Activated naive CD4-positive, alpha-beta T cell treated with anti-CD3 and anti-CD28 coated beads, Interleukin-2, amount 50 U/mL, for 16 hours (primary cell): Measurements from ENCODE around the gene FNDC3B.

Experiments
- DNase-seq: peaks from one replicate; pipeline ENCODE4 v3.0.0-alpha.2; 2020

Gene FNDC3B

DNA sequence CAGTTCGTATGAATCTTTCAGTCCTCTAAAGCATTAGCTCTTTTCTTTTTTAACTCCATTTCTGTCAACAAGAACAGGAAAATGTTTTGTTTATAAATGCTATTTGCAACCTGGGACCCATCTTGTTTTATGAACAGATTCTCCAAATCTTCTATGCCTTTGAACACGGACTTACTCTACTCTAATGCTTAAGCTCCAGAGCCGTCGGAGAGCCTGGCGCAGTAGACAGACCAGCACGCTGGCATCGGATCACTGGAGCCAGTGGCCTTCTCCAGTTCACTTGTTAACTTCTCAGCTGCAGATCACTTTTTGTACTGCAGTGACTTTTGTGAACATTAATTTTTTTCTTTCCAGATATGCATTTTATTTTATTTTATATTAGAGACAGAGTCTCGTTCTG lies 286.1 kb downstream of the FNDC3B start:
- no peak for DNase-seq

DNA sequence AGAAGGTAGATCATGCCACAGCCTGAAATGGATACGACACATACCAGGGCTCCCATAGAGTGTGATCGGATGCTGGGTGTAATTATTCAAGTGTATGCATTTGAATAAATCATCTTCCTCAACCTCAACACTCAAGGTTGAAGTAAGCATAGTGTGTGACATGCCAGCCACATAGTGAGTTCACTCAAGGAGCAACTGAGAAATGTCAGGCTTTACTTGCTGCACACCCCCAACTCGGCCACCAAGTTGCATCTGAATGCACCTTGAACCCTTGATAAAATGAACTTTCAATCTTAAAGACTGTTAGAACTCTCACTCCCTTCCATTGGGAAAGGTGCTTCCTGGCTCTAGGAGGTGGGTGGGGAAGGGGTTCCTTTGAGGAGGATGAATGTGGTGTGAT lies 287.6 kb downstream of the FNDC3B start:
- no peak for DNase-seq

DNA sequence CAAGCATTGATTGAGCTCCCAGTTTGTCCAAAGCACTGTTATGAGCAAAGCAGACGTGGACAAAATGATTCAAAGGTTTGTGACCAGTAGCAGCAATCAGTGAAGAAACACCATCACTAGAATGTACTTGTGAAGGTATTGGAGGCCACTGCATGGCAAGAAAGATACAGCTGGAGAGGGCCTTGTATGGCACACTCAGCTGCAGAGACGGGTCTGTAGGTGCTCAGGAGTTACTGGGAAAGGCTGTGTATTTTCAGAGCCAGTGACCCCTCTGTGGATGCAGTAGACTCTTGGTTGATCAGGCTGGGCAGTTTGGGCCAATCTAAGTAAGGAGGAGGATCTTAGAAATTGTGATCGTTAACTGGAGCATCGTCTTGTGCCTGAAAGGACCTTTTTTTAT lies 288.9 kb downstream of the FNDC3B start:
- no peak for DNase-seq

DNA sequence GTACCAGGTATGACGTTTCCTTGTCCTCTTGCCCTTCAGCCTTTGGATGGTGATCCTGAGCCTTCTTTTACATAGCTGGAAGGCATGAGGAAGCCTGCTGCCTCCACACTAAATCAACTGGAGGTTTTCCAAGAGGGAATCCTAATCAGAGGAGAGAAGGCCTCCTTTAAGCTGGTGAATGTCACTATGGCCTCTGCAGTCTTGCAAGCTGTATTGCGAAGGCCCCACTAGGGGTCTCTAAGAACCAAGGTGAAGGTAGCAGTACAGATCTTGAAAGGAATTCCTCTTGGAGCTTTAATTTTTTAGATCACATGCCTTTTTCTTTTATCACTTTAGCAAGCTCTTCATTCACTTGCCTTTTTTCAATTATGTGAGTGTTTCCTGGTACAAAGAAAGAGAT lies 289.7 kb downstream of the FNDC3B start:
- DNase-seq = no peak

DNA sequence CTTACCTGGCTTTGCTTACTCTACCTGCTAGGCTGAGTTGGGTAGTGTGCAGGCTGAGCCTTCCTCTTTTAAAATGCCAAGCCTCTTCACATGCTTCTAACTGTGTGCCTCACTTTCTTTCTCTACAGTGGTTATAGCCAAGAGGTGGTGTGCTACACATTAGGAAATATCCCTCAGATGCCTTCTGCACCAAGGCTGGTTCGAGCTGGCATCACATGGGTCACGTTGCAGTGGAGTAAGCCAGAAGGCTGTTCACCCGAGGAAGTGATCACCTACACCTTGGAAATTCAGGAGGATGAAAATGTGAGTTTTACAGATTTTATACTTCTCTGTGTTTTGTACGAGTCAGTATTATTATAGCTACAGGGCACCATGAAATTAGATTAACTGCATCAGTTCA lies 291.0 kb downstream of the FNDC3B start:
- no peak for DNase-seq

DNA sequence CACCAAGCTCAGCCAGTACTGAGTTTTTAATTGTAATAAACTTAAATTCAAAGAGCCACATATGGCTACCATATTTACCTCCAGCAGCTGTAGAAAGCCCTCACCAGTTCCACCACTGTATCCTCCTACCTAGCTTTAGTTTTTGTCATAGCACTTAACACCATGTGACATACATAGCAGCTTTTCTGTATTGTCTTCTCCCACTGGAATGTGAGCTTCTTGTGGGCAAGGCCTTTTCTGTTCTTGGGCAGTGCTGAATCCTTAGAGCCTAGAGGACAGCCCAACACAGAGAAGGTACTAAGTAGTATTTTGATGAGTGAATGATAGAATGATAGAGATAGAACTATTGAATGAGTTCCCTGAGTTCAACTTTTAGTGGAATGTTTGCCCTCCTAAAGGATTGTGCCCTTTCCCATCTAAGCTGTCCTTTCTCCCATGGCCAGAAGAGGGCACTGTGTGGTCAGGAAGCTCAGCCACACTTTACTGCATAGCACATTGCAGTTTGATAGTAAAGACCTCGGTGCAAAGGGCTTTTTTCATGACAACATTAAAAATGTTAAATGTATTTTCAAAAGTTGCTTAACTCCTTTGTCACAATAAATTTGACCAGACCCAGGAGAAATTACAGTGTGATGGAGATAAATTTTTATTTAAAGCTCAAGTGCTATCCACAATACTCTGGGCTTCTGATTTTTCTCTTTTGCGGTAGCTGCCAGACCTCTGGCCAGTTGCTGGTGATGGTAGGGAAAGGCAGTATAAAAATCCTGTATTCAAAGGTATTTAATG lies 293.1 kb downstream of the FNDC3B start:
- DNase-seq = peak; percentile 44

DNA sequence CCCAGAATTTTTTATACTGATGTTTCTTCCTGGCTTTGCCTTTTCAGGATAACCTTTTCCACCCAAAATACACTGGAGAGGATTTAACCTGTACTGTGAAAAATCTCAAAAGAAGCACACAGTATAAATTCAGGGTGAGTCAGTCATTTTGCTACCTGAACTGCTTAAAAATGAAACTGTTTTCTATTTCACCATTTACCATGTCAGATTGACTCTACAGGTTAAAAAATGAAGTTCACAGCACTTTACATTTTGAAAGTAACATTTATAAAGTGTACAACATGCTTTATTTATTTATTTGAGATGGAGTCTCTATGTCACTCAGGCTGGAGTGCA lies 293.6 kb downstream of the FNDC3B start:
- DNase-seq = no peak

DNA sequence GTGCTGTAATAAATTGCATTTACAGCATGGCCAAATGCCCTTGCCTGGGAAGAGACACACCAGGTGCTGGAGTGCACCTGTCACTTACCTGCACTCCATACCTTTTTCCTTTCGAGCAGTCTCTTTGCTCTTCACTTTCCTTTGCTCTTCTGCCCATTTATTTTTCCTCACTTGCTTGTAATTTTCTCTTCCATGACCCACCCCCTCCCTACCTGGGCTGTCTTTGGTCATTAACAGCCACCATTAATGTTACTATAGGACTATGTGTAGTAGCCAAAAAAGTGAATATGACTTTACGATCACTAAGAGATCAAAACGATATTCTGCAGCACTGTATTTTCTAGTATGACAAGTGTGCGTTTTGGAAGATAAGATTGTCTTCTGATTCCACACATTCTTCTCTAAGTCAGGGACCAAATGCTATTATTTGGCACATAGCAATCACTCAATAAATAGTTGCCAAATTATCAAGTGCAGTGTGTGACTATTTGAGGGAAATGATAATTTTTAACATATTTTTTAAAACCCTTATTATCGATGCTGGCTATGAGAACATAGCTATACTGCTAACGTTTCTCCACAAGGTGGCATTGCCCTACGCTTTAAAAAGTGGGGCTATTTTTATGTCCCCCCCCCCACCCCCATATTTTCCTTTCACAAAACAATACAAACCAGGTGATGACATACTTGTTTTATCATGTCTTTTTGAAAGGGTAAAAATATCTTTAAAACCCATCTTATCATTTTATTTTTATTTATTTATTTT lies 294.5 kb downstream of the FNDC3B start:
- DNase-seq = no peak

DNA sequence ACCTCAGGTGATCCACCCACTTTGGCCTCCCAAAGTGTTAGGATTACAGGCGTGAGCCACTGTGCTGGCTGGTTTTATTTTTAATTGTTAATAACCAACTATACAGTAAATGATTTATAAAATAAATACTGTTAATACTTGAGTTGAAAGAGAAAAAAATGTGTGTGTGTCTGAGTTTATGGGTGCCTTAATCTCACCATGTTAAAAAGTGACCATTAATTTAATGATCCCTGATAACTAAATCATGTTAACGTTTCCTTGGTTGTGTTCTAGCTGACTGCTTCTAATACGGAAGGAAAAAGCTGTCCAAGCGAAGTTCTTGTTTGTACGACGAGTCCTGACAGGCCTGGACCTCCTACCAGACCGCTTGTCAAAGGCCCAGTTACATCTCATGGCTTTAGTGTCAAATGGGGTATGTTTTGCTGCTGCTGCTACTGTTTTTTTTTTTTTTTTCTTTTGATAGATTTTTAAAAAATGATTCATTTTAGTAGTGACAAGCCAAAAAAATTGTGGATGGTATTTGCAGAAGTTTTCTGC lies 295.4 kb downstream of the FNDC3B start:
- no peak for DNase-seq

DNA sequence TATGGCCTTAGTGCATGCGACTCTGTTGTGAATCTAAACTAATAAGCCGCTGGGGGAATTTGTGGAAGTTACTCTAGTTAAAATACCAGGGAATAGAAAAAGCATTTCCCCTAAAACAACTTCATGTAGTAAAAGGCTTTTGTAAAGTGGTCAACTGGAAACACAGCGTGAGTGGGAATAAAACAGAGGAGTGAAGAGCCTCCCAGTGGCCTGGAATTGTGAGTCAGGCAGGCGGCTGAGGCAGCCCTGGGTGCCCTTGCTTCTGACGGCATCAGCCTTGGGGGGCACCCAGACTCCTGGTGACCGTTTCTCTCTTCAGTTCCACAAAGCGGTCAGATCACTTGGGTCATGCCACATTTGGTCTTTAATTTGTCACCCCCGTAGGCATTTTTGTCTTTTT lies 300.5 kb downstream of the FNDC3B start:
- DNase-seq = no peak

DNA sequence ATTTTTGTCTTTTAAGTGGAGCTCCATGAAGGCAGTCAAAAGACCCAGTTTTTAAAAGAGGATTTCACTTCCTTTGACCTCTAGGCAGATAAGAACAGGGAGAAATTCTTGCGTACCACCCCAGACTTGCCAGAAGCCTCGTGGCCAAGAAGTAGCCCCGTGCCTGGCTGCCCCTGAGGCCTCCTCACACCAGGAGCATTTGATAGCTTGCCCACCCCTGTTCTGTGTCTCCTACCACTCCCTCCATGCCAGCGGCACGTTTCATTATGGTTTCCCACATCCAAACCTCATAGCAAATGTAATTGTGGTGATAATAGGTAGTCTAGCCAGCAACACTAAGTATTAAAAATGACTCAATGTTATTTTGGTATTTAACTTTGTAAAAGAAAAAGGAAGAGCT lies 301.2 kb downstream of the FNDC3B start:
- DNase-seq = no peak

DNA sequence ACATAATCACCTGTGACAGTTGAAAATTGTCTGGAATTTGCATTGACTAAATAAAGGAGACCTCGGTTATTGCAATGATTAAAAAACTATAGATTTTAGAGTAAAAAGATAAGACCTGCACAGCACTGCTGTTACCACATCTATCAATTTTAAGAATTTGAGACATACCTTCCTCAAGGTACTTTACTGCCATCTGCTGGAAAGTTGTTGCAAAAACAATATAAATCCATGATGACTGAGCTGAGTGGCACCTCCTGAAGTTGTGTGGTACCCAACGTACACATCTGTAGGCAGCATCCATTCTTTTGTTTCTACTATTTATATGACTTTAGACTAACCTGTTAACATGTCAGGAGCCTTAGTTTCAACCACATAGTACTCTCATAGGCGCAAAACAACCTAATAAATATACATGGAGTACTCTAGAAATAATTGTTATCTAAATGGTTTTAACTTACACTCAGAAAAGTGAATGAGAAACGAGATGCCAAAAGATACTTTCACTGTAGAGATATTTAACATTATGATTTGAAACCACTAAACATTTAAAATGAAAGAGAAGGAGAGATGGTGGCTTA lies 302.2 kb downstream of the FNDC3B start:
- DNase-seq = no peak

DNA sequence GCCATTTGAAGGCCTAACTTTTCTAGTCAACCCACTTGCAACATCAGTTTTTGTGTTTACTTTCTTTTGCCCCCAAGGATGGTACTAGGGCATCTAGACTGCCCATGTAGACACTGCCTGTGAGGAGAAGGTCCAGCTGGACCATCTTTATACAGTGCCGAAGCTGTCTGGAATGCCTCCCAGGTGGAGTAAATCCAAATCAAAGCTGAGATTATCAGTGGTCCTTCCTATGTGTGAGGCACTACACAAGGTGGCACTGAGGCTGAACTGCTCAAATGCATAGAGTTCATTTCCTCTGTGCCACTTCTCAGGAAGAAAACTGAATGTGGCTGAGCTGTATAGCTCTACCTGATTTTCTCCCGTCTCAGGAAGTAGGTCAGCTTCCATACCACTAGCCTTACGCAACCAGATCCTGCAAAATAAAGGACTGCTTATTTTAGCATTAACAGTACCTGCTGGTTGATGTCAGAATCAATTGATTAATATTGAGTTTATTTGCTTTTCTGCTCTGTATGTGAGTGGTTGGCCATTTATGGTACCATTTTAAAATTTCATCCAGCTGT lies 302.8 kb downstream of the FNDC3B start:
- DNase-seq = no peak

DNA sequence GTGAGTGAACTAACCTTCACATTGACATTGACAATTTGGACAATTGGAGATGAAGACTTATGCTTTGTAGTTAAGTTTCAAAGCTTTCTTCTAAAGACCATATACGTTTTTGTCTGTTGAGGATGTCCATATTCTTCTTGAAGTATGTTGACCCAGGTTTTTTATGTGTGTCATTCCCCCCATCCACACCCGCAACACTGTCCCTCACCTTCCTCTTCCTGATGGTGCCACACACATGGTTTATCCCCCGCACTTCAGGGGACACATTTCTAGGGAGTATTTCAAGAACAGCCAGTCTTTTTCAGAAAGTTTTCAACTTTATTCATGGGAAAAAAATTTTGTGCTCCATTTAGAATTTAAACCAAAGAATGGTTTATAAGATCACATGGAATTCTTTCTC lies 303.7 kb downstream of the FNDC3B start:
- no peak for DNase-seq

DNA sequence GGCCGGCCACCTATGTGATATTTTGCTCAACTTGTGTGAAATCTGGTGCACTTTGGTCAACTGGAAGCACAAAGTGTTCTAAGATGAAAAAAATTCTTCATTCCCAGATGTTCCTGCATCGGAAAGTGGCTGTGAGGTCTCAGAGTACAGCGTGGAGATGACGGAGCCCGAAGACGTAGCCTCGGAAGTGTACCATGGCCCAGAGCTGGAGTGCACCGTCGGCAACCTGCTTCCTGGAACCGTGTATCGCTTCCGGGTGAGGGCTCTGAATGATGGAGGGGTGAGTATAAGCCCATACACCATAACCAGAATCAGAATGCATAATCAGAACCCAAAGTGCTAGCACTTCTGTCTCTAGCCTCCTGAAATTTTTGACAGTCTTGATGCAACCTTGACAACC lies 304.6 kb downstream of the FNDC3B start:
- no peak for DNase-seq

DNA sequence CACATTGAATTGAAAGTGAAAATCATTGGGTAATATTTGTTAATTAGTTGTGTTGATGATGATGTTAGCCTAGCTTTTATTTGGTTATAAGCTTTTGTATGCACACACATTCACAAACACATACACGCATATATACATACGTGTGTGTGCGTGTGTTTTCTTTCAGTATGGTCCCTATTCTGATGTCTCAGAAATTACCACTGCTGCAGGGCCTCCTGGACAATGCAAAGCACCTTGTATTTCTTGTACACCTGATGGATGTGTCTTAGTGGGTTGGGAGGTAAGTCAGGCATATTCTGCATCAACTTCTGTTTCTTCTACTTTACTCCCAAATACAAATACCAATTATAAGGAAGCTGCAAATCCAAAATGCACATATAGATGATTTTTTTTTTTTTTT lies 306.8 kb downstream of the FNDC3B start:
- DNase-seq = no peak

DNA sequence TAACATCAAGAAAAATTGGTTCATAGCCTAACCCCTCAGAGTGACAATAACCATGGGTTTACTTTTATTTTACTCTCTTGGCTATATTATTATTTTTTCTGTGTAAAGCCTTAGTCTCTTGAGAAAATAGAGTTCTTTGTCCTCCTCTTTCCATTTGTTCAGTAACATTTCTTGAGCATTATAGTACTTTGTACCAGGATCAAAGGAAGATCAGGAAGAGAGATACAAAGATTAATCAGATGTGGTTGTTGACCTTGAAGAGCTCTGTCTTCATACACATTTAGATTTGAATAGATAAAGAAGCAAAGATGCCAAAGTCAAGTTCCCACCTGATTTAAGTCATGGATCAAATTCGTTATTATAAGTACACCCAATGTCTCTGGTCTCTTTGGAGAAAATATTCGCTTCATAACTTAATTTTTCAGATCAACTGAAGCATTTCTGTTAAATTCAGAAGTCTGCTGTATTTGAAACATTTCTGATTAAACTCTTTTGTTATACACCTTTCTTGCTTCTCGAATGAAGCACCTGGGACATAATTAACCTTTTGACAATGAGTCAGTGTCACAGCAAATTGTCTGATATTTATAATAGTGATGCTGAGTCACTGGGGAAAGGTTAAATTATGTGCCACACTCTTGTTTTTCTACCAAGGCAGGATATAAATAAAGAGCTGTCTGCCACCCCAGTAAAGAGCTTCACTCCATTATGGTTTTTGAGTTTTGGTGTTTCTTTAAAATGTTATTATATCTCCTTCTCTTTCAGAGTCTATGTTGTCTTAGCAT lies 308.7 kb downstream of the FNDC3B start:
- no peak for DNase-seq

DNA sequence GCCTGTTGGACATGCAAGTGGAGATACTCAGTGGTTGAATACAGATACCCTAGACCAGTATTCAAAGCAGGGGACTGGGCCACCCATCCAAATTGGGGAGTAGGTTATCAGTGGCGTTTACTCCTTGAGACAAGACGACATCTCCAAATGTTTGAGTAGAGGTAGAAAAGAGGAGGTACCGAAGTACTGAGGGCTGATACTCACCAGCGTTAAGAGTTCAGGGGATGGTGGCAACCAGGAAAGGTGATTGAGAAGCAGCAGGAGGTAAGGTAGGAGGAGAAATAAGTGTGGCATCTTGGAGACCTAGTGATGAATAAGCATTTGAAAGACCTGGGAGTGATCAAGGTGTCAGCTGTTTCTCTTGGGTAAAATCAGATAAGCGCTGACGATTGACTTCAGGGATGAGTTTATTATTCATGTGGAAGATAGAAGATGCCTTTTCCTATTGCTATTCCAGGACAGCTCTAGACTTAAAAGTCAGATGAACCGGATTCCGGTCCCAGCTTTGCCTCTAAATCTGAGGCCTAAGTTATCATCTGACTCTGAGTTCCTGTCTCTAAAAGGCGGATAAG lies 312.6 kb downstream of the FNDC3B start:
- DNase-seq = no peak

DNA sequence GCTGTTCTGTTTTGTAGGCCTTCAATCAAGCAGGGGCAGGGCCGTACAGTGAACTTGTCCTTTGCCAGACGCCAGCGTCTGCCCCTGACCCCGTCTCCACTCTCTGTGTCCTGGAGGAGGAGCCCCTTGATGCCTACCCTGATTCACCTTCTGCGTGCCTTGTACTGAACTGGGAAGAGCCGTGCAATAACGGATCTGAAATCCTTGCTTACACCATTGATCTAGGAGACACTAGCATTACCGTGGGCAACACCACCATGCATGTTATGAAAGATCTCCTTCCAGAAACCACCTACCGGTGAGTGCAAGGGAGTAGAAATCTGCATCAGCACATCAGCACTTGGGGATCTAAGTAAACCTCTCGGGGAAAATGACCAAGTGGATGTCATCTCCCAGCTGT lies 313.4 kb downstream of the FNDC3B start:
- no peak for DNase-seq

DNA sequence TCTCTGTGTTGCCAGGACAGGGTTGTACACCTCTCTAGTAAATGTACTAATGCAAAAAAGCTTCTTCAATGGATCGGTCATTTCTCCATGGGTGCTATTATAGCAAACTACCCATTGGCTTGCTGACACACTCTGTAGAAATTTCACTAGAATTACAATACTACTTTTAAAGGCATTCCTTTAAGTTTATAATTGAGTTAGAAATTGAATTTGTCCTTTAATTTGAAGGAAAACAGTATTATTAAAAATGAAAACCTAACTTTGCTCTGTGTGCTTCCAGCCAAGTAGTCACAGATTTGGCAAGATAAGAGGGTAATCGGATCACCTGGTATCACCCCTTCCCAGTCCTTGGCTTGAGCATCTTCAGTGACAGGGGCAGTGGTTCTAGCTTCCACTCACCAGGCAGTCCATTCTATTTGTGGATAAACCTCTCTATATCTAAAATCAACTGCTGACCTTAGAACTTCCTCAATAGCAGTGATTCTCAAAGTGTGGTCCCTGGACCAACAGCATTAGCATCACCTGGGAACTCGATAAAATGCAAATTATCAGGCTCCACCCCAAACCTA lies 315.6 kb downstream of the FNDC3B start:
- DNase-seq = no peak

DNA sequence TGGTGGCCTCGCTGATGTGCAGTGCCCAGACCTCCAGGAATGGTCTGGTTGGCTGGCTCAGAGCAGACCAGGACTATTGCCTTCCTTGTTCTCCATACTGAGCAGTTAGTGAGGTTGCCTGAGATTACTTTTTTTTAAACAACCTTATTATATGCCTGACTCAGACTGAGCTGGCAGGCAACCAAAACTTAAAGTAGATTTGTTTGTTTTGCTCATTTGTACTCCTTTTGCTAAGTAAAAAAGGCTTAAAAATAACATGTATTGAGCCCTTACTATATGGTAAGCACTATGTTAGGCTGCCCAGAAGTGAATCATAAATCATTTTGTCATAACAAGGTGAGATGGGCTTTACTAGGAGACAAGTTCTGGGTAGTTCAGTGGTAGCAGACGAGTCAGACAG lies 316.5 kb downstream of the FNDC3B start:
- no peak for DNase-seq

DNA sequence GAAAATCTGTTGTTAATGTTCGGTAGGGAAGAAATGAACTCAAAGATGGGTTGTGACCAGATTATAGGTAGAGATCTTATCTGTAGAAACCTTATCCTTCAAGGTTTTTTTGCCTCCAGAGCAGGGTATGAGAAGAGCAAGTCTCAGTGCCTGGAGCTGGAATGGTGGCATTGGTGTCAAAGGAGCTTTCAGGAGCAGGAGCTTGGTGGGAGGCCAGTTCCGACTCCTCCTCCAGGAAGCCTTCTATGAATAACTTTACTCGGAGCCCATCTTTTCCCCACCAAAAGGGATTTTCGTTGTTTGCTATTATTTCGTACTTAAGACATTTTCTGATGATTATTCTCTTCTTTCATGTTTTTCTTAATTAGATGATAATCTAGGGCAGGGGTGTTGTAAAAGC lies 317.0 kb downstream of the FNDC3B start:
- no peak for DNase-seq
